ENCODE data around the gene PARD3.

PARD3 gene

GRCh38 chr10:34181553-34182300 is 633.4 kb downstream of the PARD3 start:
- no peak for DNase-seq (ENCODE audit: low read depth)

DNA sequence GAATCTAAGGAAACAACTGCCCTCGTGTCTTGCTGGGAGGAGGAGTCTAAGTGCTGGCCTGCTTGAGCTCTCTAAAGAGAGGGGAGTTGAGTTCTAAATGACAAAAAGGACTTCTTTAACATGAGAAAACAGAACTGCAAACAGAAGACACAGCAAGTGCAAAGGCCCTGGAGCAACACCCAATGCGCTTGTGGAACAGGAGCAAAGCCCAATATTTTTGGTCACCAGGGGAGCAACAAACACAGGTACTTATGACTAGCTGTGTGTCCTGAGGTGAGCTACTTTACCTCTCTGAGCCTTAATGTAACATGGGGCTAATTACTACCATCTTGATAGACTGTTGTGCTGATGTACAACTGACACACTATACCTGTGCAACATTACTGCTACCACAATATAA is 634.3 kb downstream of the PARD3 start:
- no peak for DNase-seq (ENCODE audit: low read depth)

- DNase-seq (ENCODE audit: low read depth): no peak
Measured at GRCh38 chr10:34179280-34179679, 635.8 kb downstream of the PARD3 start.

DNA sequence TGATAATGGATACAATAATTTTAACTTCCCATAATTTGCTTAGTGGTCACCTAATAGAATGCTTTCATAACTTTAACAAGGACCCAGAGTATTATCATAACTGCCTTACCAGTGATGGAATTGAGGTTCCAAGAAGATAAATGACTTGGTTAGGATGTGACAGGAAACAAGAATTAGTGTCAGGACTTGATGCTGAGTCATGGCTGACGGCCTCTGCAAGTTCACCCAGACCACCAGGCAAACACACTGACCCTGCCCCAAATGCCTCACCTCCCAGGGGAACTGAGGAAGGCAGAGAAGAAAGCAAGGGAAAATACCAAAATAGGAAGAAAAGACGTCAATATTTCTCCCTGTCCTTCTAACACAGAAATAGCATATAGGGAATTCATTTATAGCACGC is 636.3 kb downstream of the PARD3 start:
- DNase-seq (ENCODE audit: low read depth): no peak

DNA sequence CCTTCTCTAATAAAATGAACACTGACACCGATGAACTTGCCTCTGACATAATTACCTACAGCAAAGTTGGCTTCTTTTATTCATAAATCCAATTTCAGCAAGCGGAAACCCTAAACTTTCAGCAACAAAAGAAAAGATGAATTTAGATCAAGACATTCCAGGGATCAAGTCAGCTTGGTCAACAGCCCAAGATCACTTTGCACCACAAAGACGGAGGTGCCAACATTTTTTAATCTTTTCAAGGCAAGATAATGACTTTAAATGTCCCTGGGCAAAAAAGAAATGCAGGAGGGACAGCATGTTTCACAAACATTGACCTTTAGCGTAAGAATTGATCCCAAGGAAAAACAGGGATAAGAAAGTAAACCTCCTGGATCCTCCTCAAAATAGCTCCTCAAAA is 636.9 kb downstream of the PARD3 start:
- DNase-seq (ENCODE audit: low read depth): no peak

DNA sequence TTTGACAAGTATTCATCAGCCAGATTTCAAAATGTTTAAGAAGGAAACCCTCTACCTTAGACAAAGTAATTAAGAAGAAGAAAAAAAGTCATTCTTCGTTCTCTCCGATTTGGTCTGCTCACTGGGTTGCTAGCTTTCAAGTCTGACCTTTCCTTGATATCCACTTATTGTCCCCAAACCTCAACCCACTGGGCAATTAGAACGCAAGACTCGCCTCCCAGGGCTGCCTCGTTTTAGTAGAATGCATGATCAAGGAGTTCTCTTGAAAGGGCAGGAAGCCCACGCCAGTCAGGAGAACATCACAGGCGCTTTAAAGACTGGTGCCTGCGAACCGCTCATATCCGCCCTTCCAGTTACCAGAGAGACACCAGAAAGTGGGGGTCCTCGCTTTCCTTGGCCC is 637.7 kb downstream of the PARD3 start:
- DNase-seq (ENCODE audit: low read depth): no peak

GRCh38 chr10:34176351-34176750 is 638.7 kb downstream of the PARD3 start:
- DNase-seq (ENCODE audit: low read depth): no peak

- no peak for DNase-seq (ENCODE audit: low read depth)
Measured at GRCh38 chr10:34175121-34175520, 640.0 kb downstream of the PARD3 start.

DNA sequence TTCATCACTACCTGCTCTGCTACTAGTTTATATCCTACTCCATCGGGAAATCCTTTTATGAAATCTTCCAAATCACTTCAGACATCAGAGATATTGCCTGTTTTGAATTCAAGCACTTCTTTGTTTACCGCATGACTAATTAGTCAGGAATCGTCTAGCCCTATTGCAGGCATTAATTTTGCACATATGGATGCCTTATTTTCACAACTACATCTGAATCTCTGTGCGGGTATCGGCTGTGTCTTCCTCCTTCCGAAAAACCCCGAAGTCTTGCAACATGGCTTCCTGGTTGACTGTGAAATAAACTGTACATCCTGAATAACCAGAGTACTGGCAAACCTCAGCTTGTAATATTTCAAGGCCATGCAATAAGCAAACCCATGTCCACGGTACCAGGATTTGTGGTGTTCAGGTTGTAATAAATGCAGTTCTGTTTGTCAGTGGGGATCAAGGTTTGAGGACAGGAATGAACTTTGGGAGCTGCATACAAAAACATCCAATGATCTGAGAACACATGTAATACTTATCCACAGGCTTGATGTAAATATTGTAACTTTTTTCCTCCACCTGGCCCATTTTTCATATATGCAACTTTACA is 642.1 kb downstream of the PARD3 start:
- no peak for DNase-seq (ENCODE audit: low read depth)

- DNase-seq (ENCODE audit: low read depth): no peak
Measured at GRCh38 chr10:34171957-34172527, 643.1 kb downstream of the PARD3 start.

DNA sequence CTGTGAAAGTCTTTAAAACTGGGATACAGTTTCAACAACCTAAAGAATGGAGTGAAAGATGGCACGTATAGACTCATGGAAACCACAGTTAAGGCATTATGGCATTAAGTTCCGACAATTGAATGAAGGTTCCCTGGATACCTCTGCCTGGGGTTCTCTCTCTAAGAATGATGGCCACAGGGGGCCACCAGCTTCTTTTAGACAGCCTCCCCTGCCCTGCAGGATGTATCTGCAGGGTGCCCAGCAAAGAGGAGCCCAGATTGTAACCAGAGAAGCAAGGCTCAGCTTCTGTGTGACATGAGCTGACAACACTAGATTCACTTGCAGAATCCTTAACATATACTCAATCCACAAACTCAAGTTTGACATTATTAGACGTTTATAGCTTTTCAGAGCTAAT is 645.4 kb downstream of the PARD3 start:
- DNase-seq (ENCODE audit: low read depth): no peak

- DNase-seq (ENCODE audit: low read depth): no peak
Measured at GRCh38 chr10:34169131-34169530, 646.0 kb downstream of the PARD3 start.

- DNase-seq (ENCODE audit: low read depth): no peak
Measured at GRCh38 chr10:34168439-34168838, 646.7 kb downstream of the PARD3 start.

DNA sequence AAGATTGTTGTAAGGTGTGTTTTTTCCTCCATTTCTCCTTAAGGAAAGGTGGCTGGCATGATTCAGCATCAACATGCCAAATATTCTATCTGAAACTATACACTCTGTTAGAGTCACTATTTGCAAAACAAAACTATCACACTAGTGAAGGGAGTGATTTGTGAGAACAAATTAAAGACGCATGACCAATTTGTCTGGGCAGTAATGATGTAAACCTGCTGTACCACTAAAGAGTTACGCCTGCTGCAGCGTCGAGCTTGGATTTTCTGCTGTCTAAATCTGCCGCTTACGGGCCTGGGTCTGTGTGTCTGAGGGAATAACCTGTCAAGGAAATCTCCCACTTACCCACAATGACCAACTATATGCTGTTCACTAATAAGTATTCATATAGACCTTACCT is 648.3 kb downstream of the PARD3 start:
- no peak for DNase-seq (ENCODE audit: low read depth)

- no peak for DNase-seq (ENCODE audit: low read depth)
Measured at GRCh38 chr10:34166354-34166753, 648.7 kb downstream of the PARD3 start.

GRCh38 chr10:34164029-34164428 is 651.1 kb downstream of the PARD3 start:
- DNase-seq (ENCODE audit: low read depth): no peak

DNA sequence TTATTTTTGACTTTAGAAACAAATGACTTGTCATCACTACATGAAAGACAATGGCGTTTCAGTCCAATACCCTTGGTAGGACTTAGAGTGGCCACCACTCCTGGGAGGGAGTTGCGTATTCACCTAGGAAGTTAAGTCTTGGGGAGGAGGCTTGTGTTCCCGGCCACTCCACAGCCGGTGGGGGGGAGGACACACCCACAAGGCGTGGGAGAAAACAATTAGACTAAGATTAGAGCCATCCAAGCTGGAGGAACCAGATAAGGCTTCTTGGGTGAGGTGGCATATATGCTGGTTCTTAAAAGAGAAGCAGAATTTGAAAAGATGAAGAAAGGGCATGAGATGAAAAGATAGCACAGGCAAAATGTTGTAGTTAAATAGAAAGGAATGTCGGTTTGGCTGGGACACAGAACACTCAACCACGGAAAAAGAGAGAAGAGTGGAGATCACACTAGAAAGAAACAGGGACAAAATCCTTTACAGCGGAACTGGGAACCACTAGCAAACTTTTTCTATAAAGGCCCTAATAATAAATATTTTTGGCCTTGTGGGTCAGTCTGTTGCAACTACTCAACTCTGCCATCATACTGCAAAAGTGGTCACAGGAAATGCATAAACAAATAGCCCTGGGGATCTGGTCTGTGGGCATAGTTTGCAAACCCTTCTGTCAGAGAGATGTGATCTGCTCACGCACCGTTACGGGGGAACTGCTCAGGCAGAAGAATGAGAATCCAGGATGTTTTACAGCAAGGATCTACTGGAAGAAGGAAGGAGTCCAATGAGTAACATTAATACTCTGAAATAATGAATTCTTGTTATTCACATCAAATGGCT is 651.8 kb downstream of the PARD3 start:
- peak; percentile 82 for DNase-seq (ENCODE audit: low read depth)

DNA sequence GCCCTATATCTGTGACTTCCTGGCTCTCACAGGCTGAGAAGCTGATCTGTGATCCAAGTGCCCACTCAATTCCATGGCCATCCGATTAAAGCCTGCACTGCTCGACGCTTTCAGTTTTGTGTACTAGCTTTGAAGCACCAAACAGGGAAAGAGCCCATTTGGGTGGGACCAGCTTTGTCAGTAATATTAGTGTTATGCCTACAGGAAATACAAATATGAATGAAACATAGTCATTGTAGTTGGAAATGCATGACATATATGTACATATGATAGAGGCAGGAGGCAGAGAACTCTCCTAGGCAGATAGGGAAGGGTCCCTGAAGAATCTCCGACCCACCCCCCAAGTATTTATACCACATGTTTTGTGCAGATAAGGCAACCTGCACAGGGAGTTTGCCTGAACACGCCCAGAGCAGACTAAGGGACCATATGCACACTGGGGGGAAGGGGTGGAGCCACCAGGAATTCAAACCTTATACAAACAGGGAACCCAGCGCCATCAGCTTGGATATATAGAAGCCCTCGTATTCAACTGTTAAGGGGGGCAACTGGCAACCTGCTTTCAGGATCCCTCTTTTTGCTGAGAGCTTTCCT is 653.2 kb downstream of the PARD3 start:
- DNase-seq (ENCODE audit: low read depth): peak; percentile 76

- no peak for DNase-seq (ENCODE audit: low read depth)
Measured at GRCh38 chr10:34160595-34160994, 654.5 kb downstream of the PARD3 start.

DNA sequence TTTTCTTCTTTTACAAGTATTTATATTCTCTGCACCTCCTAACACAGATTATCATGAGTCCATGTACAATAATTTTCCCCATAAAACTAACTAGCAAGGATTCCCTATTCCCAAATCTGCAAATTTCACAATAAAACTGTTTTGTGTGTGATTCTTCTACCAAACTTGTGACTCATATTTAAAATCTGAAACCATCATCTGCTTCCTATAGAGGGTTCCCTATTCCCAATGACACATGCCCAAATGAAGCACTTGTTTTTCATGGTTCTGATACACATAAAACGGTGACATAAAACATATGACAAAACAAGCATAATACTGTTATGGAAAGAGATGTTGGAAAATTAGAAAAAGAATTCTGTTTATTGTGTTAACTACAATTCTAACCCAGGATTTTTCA is 657.6 kb downstream of the PARD3 start:
- DNase-seq (ENCODE audit: low read depth): no peak

DNA sequence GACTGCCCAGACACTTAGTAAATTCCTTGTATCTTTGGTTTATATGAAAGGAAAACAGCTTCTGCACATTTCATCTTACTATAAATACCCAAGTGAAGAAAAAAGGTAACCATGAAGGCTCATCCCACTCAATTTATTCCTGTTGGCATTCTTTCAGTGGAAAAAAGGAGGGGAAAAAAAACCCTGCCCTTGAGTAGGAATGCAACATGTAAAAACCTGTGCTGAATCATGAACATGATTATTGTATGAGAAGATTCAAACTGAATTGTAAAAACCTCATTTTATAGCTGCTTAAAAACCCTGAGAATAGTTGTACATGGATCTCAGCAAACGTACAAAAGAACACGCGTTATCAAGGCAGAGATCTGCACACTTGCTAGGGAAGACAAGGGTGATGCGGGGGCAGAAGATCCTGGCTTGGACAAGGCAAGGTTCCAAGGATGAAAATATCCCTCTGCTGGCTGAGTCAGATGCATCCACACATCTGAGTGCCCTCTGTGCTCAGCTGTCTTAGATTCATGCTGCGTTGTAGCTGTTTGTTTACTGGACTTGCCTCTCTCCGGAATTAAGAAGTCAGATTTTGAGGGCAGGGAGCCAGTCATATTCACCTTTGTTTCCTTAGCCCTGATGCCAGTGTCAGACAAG is 658.2 kb downstream of the PARD3 start:
- DNase-seq (ENCODE audit: low read depth): no peak

DNA sequence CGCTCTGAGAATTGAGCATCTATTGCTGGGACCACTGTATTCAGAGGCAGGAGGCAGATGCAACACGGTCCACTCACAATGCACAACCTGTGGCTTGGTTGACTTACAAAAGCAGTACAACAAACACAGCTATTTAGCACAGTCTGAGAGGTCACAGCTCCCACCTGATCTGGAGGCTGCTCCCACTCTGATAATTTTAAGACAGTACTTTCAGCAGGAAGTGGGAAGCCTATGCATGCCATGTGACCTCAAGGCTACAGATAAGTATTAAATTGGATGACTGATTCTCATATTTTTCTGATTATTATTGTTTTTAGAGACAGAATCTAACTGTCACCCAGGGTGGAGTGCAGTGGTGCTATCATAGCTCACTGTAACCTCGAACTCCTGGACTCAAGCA is 659.3 kb downstream of the PARD3 start:
- DNase-seq (ENCODE audit: low read depth): no peak
